HG02642 (cell line): Measurements from ENCODE around the gene MATN1.

ENCODE experiments used
- ATAC-seq: cut with Tn5 transposase; IDR thresholded peaks from one replicate; pipeline ENCODE4 v1.9.1; 2021; ENCODE audit warnings: mild to moderate bottlenecking; ENCODE audit not compliant: unreplicated experiment, poor library complexity

The MATN1 gene

DNA sequence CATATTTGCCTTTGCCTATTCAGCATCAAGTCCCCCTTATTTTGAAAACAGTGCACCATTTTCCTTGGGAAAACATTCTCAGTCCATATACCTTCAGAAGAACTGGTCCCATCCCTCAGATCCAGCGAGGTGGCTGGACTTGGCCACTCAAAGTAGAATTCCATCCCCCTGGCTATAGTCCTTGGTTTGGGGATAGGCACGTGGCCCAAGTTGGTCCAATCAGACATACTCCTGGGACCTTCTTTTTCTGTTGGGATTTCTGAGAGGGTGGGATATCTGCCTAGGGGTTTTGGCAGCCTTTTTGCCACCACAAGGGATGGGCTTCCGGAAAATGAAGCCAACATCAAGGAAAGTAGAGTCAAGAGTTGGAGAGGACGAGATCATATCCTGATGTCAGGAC, 10.7 kb upstream of the MATN1 start:
- ATAC-seq = no peak

DNA sequence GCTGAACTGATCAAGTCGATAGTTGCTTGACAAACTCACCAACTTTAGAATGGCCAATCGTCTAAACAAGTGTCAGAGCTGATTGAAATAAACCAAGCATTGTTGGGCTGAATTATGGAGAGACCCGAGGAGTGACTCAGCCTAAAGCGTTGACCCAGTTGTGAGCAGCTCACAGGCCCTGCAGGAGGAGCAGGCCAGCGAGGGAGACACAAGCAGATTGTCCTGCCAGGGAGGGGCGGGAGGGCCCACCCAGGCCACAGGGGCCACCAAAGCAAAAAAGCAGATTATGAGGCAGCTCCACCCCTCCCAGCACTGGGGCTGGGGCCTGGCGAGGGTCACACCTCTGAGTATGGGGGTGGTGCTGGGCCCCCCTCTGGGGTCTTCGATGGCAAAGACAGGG, 10.1 kb upstream of the MATN1 start:
- ATAC-seq = no peak

DNA sequence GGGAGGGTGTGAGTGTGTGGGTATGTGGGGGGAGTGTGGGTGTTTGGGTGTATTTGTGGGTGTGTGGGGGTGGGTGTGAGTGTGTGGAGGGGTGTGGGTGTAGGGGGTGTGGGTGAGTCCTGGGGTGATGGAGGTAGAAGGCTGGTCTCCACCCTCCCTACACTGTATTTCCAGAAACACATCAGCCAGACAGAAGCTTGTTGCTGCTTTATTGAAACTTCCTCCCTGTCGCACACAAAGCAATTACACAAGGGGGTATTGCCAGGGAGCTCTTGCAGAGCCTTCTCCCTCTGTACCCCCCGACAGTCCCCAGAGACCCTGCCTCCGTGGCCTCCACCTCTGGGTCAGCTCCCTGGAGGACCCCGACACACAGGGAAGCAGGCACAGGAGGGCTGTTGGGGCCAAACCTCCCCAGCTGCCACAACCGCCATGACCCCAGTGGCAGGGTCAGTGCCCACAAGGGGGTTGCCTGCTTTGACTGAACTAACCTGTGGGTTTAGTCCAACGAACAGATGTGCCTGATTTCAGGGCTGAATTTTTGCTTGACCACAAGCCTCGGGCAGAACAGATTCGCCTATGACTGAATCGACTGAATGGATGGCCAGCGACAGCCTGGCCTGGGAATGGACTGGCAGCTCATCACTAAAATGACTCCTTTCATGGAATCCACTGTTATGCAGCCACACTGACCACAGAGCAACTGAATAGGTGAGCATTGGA, 9.1 kb upstream of the MATN1 start:
- ATAC-seq = peak; percentile 45

DNA sequence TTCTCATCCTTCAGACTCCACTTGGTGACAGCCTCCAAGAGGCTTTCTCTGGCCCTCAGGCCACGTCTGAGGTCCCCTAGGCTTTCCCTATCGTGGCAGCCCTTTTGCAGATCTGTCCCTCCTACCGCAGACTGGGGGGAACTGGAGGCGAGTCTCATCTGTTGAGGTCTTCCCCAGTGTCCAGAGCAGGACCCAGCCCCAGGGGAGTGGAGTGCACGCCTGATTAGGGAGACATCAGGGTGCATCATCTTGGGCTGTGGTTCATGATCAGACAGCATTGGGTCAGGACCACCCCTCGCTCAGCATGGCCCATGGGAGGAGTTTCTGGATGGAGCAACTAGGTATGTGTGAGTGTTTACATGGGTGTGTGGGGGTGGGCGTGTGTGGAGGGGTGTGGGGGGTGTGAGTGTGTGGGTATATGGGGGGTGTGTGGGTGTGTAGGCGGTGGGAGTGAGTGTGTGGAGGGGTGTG, 8.5 kb upstream of the MATN1 start:
- no peak for ATAC-seq

DNA sequence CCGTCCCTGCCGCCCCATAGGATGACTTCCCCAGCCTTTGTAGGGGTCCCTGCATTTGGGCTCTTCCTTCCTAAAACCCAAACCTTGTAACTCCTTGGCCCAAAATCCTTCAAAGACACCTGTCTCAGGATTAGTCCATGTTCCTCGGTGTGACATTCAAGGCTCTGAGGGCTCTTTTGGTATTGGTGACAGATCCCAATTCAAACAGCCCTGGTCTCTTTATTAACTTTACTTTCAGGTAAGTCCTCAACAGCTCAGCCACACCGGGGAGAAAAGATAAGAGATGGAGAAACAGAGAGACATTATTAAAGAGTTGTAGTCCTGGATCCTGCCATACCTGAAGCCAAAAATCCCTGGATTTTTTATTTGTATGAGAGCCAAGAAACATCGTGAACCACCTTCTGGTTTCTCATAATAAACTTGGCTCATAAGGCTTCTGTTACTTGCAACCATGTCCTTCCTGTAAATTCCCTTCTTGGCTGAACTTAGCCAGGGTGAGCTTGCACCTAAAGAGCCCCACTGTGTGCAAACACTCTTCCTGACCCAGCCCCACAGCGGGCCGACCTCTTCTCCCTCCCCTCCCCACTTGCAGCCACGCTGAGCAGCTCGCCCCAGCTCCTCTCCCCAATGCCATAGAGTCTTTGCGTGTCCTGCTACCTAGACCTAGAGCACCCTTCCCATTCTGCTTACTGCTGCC, 7.9 kb upstream of the MATN1 start:
- no peak for ATAC-seq

DNA sequence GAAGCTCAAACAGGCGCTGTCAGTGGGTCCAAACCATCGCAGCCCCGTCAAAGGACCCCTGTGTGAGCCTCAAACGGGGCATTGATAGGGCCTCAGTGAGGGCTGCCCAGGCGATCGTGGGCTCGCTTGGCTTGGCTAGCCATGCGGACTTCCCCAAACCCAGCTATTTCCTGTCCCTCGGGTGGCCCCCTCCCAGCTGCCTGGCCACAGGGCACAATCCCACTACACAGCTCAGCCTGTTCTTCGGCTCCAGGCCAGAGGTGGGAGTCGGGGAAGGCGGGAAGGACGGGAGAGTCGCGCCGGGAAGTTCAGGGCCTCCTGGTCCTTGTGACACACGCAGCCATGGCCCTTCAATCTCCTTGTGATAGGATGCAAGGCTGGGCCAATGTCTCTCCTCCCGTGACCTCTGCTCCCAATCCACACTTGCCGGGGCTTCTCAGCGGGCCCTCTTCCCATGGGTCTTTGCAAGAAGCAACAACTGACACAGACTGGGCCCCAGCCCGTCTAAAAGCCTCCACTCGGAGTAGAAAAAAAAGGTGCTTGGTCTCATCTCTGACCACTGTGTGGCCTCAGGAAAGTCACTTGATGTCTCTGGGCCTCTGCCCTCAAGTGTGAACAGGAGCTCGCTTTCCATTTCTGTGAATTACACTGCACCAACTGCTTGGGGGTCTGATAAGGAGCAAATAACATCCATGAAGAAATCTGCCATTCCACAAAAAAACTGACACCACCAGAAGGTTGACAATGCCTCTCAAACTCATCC, 7.1 kb upstream of the MATN1 start:
- no peak for ATAC-seq

DNA sequence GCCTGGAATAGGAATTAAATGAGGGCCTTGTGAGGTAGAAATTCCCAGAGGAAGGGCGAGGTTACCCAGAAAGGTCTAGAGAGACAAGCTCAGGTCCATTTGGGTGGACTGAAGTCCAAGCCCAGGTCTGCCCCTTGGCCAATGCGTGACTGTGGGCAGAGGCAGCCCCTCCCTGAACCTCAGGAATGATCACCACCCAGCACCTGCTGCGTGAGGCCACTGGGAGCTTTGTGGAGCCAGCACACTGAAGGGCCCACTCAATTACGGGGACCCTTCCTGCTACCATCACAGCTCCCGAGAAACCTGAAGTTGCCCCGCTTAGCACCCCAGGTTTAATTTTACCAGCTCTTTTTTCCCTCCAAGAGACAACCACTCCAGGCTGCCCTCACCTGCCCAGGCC, 6.5 kb upstream of the MATN1 start:
- no peak for ATAC-seq

DNA sequence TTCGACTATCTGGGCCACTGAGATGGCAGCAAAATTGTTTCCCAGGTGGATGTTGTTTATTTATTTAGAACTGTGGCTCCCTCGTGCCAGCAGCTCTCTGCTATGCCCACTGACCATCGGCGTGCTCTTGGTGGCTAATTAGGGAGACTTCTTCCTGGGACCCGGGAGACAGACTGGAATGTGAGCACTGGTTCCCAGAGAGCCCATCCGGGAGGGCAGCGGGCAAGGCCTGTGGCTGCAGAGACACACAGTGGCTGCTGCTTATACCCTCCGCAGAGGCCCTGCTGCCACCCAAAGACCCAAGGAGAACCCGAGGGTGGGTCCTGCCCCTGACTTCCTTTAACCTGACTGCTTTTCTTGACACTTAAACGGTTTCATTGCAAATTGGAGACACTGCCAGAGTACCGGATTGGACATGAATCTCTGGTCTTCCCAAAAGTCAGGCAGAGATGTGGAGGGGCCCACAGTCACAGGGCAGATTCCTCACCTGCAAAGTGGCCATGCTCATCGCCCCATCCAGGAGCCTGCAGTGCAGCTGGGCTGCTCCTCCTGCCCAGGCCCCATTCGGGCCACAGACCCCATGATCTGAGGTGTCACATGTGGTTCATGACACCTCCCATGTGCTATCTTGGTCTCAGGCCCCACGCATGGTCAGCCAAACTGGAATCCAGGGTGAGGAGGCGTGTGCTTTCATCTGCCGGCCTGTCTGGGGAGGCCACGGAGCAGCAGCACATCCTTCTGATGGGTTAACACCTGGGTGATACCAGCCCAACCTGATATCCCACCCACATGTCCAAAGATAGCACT, 5.7 kb upstream of the MATN1 start:
- ATAC-seq = no peak

DNA sequence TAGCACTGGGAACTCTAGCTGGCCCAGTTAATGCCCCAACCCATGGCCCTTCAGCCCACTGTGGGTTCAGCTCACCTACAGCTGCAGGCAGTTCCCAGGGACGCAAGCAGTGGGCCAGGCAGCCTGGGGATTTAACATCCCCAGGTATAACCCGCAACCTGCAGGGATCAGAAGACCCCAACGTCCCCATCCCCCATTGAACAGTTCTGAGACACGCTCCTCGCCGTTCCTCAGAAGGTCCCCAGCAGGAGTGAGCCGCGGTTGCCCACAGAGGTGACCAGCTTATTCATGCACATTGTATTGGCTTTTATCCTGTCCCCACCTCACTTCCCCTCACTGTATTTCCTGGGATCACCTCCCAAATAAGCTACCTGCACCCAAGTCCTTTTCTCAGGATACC, 5.0 kb upstream of the MATN1 start:
- no peak for ATAC-seq

DNA sequence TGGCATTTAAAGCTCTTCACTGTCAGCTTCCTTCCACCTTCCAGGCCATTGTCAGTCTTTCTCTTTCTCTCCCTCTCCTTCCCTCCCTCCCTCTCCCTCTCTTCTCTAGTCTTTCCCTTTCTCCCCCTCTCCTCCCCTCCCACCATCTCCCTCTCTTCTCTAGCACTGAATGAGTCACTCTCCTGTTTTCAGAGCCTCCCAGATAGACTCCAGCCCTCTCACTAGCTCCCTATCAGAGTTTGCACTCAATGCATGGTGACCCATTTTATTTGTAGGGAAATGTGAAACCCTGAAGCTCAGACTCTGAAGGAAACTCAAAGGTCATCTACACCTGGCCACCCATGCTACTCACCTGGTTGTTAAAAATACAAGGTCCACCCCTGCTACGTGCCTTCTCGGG, 4.4 kb upstream of the MATN1 start:
- ATAC-seq = no peak

DNA sequence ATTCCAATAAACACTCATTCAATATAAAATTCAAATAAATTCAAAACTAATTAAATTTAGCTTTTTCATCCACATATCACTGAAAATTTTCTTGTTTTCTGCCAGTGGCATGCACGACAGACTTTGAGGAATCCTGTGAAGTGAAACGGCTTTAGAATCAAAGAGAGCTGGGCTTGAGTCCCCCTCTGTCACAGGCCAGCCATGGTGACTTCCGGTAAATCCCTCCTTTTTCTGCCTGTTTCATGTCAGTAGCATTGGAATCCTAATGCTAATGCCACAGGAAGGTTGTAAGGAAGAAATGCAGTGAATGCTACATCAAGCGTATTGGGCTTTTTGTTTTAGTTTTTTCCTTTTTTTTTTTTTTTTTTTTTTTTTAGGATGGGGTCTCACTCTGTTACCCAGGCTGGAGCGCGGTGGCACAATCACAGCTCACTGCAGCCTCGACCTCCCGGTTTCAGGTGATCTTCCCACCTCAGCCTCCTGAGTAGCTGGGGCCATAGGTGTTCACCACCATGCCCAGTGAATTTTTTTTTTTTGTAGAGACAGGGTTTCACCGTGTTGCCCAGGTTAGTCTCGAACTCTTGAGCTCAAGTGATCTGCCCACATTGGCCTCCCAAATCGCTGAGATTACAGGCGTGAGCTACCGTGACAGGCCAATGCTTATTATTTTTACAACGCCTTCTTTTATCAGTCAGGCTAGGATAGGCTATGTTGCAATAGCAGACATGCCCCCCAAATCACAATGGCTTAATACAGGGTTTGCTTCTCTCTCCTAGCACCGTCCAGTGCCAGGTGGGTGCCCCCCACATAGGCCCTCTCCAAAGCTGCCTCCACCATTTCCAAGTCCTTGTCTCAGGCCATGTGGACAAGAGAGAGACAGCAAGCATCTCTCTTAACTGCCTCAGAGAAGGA, 3.6 kb upstream of the MATN1 start:
- no peak for ATAC-seq

DNA sequence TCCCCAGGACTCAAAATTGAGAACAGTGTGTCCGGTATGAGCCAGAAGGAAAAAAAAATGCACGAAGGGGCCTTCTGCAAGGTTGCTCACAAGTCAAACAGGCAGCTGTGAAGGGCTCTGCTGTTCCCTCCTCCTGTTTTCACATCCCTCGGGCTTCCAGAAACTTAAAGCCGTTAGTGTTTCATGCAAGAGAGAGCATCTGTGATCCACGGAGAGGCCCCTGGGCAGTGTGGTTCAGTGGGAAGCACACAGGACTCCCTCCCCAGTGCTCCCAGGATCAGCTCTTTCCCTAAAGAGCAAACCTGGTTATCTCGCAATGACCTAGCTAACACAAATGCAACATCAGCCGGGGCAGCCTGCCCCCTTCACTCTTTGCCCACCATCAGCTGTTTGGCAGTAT, 2.9 kb upstream of the MATN1 start:
- ATAC-seq = no peak

DNA sequence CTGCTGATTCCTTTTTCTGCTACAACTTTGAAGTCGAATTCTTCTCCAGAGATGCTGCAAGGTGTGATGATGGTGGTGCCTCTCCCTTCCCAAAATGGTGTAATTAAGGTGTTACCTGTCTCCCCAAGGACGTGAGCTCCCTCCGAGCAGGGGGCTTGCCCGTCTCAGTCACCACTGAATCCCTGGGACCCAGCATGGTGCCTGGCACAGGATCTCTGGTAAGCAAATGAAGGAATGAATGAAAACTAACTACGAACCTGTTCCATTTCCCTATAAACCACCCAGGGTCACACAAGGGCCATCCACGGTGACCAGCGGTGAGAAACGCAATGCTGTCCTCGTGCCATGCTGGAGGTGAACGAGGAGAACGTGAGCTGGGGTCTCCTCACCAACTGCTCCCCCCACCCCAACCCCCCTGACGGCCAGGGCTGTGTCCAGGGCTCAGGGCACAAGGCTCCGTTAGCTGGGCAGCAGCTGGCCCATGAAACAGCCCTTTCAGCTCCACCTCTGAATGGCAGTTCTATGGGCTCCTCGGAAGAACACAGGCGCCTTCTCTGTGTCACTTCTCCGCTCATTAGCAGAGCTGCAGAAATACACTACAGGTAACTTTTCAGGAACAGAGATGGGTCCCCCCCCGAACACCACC, 2.2 kb upstream of the MATN1 start:
- no peak for ATAC-seq

DNA sequence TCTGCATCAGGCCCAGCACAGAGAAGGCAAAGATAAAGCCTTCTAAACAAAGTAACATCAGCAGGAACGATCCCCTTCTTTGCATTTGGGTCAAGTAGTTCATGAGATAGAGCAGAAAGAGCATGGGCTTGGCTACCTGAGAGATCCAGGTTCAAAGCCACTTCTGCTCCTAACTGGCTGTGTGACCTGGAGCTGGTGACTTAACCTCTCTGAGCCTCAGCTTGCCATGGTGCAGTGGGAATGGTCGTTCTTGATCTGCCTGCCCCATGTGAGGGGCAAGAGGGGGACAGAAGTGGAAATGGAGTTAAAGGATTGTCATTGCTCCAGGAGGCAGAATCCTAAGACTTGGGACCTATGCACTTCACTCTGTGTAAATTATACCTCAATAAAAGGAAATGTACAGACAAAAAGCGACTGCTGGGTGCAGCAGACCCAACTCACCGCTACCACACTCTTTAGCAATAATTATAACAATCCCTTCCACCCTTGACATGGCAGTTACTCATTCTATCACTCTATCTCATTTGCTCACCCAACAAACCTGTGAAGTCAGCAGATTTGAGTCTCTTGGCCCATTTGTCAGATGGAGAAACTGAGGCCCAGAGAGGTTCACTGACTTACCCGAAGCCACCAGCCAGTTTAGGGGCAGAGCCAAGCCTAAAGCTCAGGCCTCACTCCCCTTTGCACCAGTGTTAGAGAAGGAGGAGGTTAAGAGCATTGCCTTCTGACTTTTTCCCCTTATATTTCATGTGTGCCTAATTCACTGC, 1.5 kb upstream of the MATN1 start:
- ATAC-seq = no peak

DNA sequence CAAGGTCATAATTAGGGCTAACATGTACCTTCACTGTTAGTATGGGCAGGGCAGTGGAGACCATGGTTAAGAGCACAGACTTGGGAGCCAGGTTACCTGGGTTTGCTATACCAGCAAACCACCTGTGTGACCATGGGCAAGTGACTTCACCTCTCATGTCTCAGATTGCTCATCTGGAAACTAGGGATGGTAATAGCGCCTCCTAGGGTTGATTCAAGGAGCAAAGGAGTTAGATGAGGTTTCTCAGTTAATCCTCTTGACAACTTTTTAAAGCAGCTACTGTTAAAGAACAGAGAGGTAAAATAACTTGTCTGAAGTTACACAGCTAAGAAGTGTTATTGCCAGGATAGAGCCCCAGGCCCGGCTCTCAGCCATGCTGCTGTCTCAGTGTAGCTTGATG, 790 bp upstream of the MATN1 start:
- ATAC-seq = no peak

DNA sequence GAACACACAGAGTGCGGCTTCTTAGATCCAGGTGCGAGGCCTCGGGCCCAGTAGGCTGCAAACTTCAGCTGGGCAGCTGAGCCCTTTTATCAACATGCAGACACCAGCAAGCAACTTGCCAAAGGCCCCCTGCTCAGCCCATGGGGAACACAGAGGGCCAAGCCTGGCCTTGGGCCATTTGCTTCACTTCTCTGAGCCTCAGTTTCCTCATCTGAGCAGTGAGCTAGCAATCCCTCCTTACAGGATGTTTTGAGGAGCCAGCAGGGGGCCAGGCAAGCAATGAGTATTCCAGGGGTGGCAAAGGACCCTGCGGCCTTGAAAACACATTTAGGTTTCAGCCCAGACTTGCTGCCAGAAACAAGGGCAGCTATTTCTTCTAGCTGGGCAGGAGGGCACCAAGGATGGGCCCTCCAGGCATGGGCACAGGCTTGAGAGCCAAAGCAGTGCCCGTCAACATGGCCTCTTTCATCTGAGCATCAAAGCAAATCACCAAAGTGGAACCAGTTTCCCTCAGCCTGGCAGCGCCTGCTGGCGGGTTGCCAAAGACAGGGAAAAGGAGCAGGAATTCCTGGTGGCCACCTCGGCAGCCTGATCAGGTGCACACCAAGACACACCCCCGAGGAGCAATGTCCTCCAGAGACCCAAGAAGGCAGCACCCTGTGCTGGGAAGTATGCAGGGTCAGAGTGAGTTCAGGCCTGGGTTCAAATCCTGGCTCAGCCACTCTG, 1.4 kb downstream of the MATN1 start:
- no peak for ATAC-seq

DNA sequence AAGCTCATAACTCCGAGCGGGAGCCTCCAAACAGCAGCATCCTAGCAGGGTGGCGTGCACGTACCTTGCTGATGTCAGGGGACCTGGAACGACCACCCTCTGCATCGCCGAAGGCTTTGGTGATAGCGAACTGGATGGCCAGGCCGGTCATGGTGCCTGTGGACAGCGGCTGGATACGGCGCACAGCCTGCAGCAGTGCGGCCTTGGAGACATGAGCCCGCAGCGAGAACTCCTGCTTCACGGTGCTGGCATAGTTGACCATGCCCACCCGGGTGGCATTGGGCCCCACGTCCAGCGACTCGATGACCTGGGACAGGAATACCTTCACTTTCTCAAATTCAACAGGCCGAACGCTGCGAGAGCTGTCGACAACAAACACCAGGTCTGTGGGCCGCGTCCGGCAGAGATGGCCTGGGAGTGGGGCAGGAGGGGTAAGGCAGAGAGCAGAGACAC, 2.0 kb downstream of the MATN1 start:
- ATAC-seq = no peak
